SJCRH30 (cell line): Measurements from ENCODE around the gene TMEM53. TPM values are rescaled to one million over a fixed set of nuclear protein-coding genes. Genes with fewer than 3 reads are reported as not detected.
A peak's percentile ranks its signal among the peaks of the same experiment; 100 is the strongest.

Experiments used
- DNase-seq, 2 experiments: peaks; one replicate each; pipeline ENCODE4 v3.0.0-alpha.2; 2015 to 2020
- H3K27ac ChIP-seq: fragments of 250-450 bp; sonication (Bioruptor Pico); 2 replicates; pipeline ENCODE4 v1.5.1; 2020; ENCODE audit warnings: mild to moderate bottlenecking, moderate library complexity
- H3K27me3 ChIP-seq: fragments of 250-450 bp; sonication (Bioruptor Pico); 2 replicates; pipeline ENCODE4 v1.5.1; 2020; ENCODE audit warnings: mild to moderate bottlenecking, moderate library complexity
- H3K36me3 ChIP-seq: fragments of 250-450 bp; sonication (Bioruptor Pico); 2 replicates; pipeline ENCODE4 v1.5.1; 2020; ENCODE audit warnings: mild to moderate bottlenecking, moderate library complexity
- H3K4me1 ChIP-seq: fragments of 250-450 bp; sonication (Bioruptor Pico); 2 replicates; pipeline ENCODE4 v1.5.1; 2020; ENCODE audit warnings: mild to moderate bottlenecking, moderate library complexity
- H3K4me3 ChIP-seq: fragments of 250-450 bp; sonication (Bioruptor Pico); 2 replicates; pipeline ENCODE4 v1.5.1; 2020; ENCODE audit warnings: mild to moderate bottlenecking, moderate library complexity
- H3K9me3 ChIP-seq: fragments of 250-450 bp; sonication (Bioruptor Pico); replicated peaks from 2 replicates; pipeline ENCODE4 v1.5.1; 2020; ENCODE audit warnings: mild to moderate bottlenecking, moderate library complexity
- total RNA-seq: library from RNA; depleted of rRNA; stranded (reverse); fragments of >200 nt; shearing (Covaris generic); gene quantifications from 2 replicates; pipeline ENCODE4 v1.2.3, GENCODE V29; 2014

Gene TMEM53
- total RNA-seq, 1 experiment from 2014 or later = 2.3 TPM

- DNase-seq = no peak
- Histone ChIP-seq H3K4me1 (peaks cover 4% of the 10 kb centered on the region; the same call in 1 of the 2 replicates), H3K36me3 (peaks cover 30% of the 10 kb centered on the region), H3K27ac (no peak overlapping the region), H3K9me3 (no peaks in the 10 kb centered on the region), H3K4me3 (no peak overlapping the region), H3K27me3 (no peaks in the 10 kb centered on the region)
Measured at GRCh38 chr1:44651069-44651468, 23.2 kb downstream of the TMEM53 start.

- Histone ChIP-seq H3K4me1 (no peaks in the 10 kb centered on the region), H3K4me3 (no peak overlapping the region), H3K27me3 (no peaks in the 10 kb centered on the region), H3K36me3 (peaks cover 37% of the 10 kb centered on the region), H3K9me3 (no peaks in the 10 kb centered on the region), H3K27ac (no peak overlapping the region)
- DNase-seq = no peak
Measured at GRCh38 chr1:44650159-44650831, 24.0 kb downstream of the TMEM53 start.

GRCh38 chr1:44649788-44650158, 24.5 kb downstream of the TMEM53 start:
- DNase-seq = no peak
- no peak overlapping the region for H3K27ac ChIP-seq
- H3K4me1 ChIP-seq = peaks cover 2% of the 10 kb centered on the region; the same call in 1 of the 2 replicates
- H3K9me3 ChIP-seq = no peaks in the 10 kb centered on the region
- H3K4me3 ChIP-seq = no peak overlapping the region
- H3K27me3 ChIP-seq = no peaks in the 10 kb centered on the region
- H3K36me3 ChIP-seq = peaks cover 43% of the 10 kb centered on the region

- Histone ChIP-seq H3K4me1 (peaks cover 12% of the 10 kb centered on the region), H3K27ac (no peak overlapping the region), H3K9me3 (no peaks in the 10 kb centered on the region), H3K4me3 (no peak overlapping the region), H3K36me3 (peaks cover 48% of the 10 kb centered on the region), H3K27me3 (no peaks in the 10 kb centered on the region)
- no peak for DNase-seq
Measured at GRCh38 chr1:44648529-44649250, 25.6 kb downstream of the TMEM53 start.

GRCh38 chr1:44647896-44648295, 26.4 kb downstream of the TMEM53 start:
- Histone ChIP-seq H3K36me3 (peaks cover 48% of the 10 kb centered on the region), H3K4me1 (peaks cover 20% of the 10 kb centered on the region)
- DNase-seq = no peak

GRCh38 chr1:44646261-44647110, 27.8 kb downstream of the TMEM53 start:
- Histone ChIP-seq H3K36me3 (peaks cover 52% of the 10 kb centered on the region), H3K9me3 (no peaks in the 10 kb centered on the region), H3K27ac (no peak overlapping the region), H3K4me3 (no peak overlapping the region), H3K4me1 (peaks cover 34% of the 10 kb centered on the region), H3K27me3 (no peaks in the 10 kb centered on the region)
- no peak for DNase-seq

More at GRCh38 chr1:44647896-44648295, 26.4 kb downstream of the TMEM53 start:
- Histone ChIP-seq H3K27ac (no peak overlapping the region), H3K4me3 (no peak overlapping the region), H3K9me3 (no peaks in the 10 kb centered on the region), H3K27me3 (no peaks in the 10 kb centered on the region)

GRCh38 chr1:44645476-44646244, 28.6 kb downstream of the TMEM53 start:
- Histone ChIP-seq H3K27me3 (no peaks in the 10 kb centered on the region), H3K36me3 (peaks cover 56% of the 10 kb centered on the region), H3K4me1 (peaks cover 39% of the 10 kb centered on the region), H3K9me3 (no peaks in the 10 kb centered on the region), H3K4me3 (no peak overlapping the region), H3K27ac (no peak overlapping the region)
- no peak for DNase-seq

GRCh38 chr1:44644806-44645205, 29.5 kb downstream of the TMEM53 start:
- Histone ChIP-seq H3K4me3 (no peak overlapping the region), H3K27ac (no peak overlapping the region), H3K27me3 (no peaks in the 10 kb centered on the region), H3K36me3 (peaks cover 53% of the 10 kb centered on the region), H3K4me1 (peaks cover 39% of the 10 kb centered on the region), H3K9me3 (no peaks in the 10 kb centered on the region)
- DNase-seq = no peak

- Histone ChIP-seq H3K27me3 (no peaks in the 10 kb centered on the region), H3K36me3 (peaks cover 55% of the 10 kb centered on the region), H3K4me1 (peaks cover 39% of the 10 kb centered on the region), H3K9me3 (no peaks in the 10 kb centered on the region), H3K27ac (peak overlapping the region; percentile 32; the same call in 1 of the 2 replicates), H3K4me3 (no peak overlapping the region)
- DNase-seq = peak; percentile 75 to 87
Measured at GRCh38 chr1:44643721-44644334, 30.5 kb downstream of the TMEM53 start.

- H3K9me3 ChIP-seq = no peaks in the 10 kb centered on the region
- peaks cover 39% of the 10 kb centered on the region for H3K4me1 ChIP-seq
- H3K27ac ChIP-seq = peak overlapping the region; percentile 2; the same call in 1 of the 2 replicates
- no peak overlapping the region for H3K4me3 ChIP-seq
- no peaks in the 10 kb centered on the region for H3K27me3 ChIP-seq
- DNase-seq = no peak
- peaks cover 53% of the 10 kb centered on the region for H3K36me3 ChIP-seq
Measured at GRCh38 chr1:44642925-44643324, 31.4 kb downstream of the TMEM53 start.

GRCh38 chr1:44642255-44642654, 32.0 kb downstream of the TMEM53 start:
- peaks cover 54% of the 10 kb centered on the region for H3K36me3 ChIP-seq
- peak overlapping the region; percentile 2; the same call in 1 of the 2 replicates for H3K27ac ChIP-seq

GRCh38 chr1:44641126-44642102, 32.9 kb downstream of the TMEM53 start:
- DNase-seq = no peak
- Histone ChIP-seq H3K4me3 (no peak overlapping the region), H3K27ac (no peak overlapping the region), H3K4me1 (peaks cover 44% of the 10 kb centered on the region), H3K27me3 (no peaks in the 10 kb centered on the region), H3K36me3 (peaks cover 61% of the 10 kb centered on the region), H3K9me3 (no peaks in the 10 kb centered on the region)

More at GRCh38 chr1:44642255-44642654, 32.0 kb downstream of the TMEM53 start:
- Histone ChIP-seq H3K4me1 (peaks cover 39% of the 10 kb centered on the region), H3K4me3 (no peak overlapping the region), H3K9me3 (no peaks in the 10 kb centered on the region), H3K27me3 (no peaks in the 10 kb centered on the region)
- DNase-seq = peak in 1 of 2 experiments; percentile 43
